Gastrocnemius medialis (tissue), 4 donors: ENCODE data around the gene THRB.

Experiments used
- CTCF ChIP-seq, 5 experiments: fragments of 450-650 bp in 3 of 5; fragments of 200-600 bp in 2 of 5; sonication (generic) in 2 of 5; IDR thresholded peaks in 4 of 5; conservative IDR thresholded peaks in 1 of 5; 1 replicate in 4 of 5; 2 replicates in 1 of 5; pipeline ENCODE4 v1.5.1; 2016 to 2019; ENCODE audit warnings: antibody characterized with exemption in 5 of 5, mild to moderate bottlenecking in 3 of 5, moderate library complexity in 3 of 5
- POLR2A ChIP-seq, 2 donors: fragments of 450-650 bp; IDR thresholded peaks; one replicate each; pipeline ENCODE4 v1.6.1; 2017; ENCODE audit warnings: antibody characterized with exemption in 2 of 2, mild to moderate bottlenecking in 2 of 2, moderate library complexity in 2 of 2

GRCh38 chr3:24450160-24450907 is 44.3 kb downstream of the THRB start:
- TF ChIP-seq CTCF (IDR thresholded peaks at IDR 0.05 in 4 of 5, conservative IDR thresholded peaks at IDR 0.05 in 1 of 5) (no peak), POLR2A (IDR thresholded peaks at IDR 0.05) (no peak)
